ENCODE results near the gene ASTN2. TPM values are rescaled to one million over a fixed set of nuclear protein-coding genes. Genes with fewer than 3 reads are reported as not detected.

ASTN2 gene
- polyA plus RNA-seq, 2 of the 4 experiments (the other 2 are of a cell fraction), result 5.8 to 11.6 TPM

DNA sequence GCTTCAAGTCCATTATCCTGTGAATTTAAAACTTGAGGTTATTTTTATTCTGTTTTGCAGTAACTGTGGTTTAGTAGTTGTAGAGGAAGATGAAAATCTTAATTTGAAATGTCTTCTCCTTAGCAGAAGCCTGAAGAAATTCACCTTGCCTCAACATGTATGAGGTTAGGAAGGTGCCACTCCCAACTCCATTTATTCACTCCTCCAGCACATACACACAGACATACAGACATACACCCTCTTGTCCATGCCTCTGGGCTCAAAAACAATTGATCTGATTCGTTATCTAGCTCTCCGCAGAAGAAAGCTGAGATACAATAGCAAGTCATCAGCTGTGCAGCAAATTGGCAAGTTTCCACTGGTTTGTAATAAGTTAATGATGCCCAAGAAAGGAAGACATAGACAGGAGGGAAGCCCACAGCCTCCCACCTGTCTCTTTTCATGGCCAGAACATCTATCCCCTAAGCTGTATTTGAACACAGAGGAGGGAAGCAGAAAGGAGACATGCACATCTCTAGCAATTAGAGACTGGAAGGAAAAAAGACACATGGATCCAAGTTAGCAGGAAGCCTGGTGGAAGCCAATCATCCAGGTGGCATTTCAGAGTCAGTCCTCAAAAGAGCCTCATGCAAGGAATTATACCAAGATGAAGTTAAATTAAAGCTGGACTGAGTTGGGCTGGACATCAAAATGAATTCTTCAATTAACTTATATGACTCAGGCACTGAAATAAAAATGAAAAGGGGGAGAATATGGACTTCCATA lies 257.9 kb downstream of the ASTN2 start:
- ATAC-seq, result no peak
- Histone ChIP-seq H3K27ac (no peak overlapping the region), H3K9me3 (no peaks in the 10 kb centered on the region), H3K4me1 (no peaks in the 10 kb centered on the region), H3K4me3 (no peak overlapping the region), H3K4me2 (no peak overlapping the region)
- 29% methylated on average over 2 of the region's 2 CpGs for WGBS (ENCODE audit: missing lambda C conversion rate)
- CTCF ChIA-PET, result no interaction called here
- no peak for FAIRE-seq
- no peak for DNase-seq (ENCODE audit: low read depth in 1 of 2, low spot score in 1 of 2)
- POLR2A ChIA-PET, result no interaction called here
- TF ChIP-seq FOSL2 (IDR thresholded peaks at IDR 0.05), result no peak
- TF ChIP-seq FOSL2 (CRISPR knock-in tag; IDR thresholded peaks at IDR 0.05), result no peak
- no peak for TF ChIP-seq ESRRA (IDR thresholded peaks at IDR 0.05; ENCODE audit: borderline replicate concordance, low read length)
- TF ChIP-seq, protein P1, sequence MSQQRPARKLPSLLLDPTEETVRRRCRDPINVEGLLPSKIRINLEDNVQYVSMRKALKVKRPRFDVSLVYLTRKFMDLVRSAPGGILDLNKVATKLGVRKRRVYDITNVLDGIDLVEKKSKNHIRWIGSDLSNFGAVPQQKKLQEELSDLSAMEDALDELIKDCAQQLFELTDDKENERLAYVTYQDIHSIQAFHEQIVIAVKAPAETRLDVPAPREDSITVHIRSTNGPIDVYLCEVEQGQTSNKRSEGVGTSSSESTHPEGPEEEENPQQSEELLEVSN (IDR thresholded peaks at IDR 0.05; ENCODE audit: borderline replicate concordance, low read depth), result no peak
- TF ChIP-seq RFX5 (IDR thresholded peaks at IDR 0.05), result no peak

DNA sequence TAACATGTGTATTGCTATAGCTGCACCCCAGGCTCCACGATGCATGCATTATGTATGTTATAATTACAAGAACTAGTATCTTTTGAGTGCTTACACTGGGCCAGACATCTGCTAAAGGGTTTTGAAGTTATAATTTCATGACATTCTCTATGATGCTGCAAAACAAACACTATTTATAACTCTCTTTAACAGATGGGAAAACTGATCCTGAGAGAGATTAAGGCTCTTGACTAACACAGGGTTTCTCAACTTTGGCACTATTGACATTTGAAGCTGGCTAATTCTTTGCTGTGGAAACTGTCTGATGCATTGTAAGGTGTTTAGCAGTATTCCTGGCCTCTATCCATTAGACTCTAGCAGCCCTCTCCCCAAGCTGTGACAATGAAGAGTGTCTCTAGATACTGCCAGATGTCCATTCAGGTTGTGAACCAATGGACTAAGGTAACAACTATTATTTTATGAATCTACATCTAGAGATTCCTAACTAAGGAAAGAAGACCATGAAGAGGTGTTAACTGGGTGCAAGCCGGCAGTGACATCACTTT lies 258.6 kb downstream of the ASTN2 start:
- H3K27ac ChIP-seq, result no peak overlapping the region

DNA sequence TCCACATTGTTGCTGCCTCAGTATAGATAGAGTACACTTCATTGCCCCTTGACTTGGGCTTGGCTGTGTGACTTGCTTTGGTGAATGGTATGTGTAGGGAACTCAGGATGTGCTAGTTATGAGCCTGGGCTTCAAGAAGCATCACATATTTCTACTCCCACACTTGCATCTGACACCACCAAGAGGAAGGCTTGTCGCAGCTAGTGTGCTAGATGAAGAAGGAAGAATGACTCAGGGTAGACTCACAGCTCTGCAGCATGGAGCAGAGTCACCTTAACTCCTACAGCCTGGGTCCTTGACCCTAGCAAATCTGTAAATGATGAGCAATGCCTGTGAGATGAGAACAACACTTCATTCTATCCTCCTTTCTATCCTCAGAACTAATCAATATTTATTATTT lies 261.8 kb downstream of the ASTN2 start:
- Histone ChIP-seq H3K4me2 (no peak overlapping the region), H3K4me1 (no peaks in the 10 kb centered on the region), H3K4me3 (no peak overlapping the region), H3K9me3 (no peaks in the 10 kb centered on the region), H3K27ac (no peak overlapping the region)
- 0% methylated on average over 1 of the region's 1 CpG for WGBS (ENCODE audit: missing lambda C conversion rate)
- ChIA-PET CTCF (interaction anchor here (1.2 kb wide), 1 partner anchor 63 kb away, joined by 3 read pairs; no protein-coding TSS in a partner anchor), POLR2A (interaction anchor here (0.6 kb wide), 1 partner anchor 259 kb away, joined by 3 read pairs; no protein-coding TSS in a partner anchor)
- TF ChIP-seq RNF2 (IDR thresholded peaks at IDR 0.05; ENCODE audit: borderline replicate concordance, low read depth), result no peak
- no peak for TF ChIP-seq EHF (CRISPR knock-in tag; IDR thresholded peaks at IDR 0.05)
- no peak for TF ChIP-seq PBX3 (IDR thresholded peaks at IDR 0.05)
- TF ChIP-seq CTCF (IDR thresholded peaks at IDR 0.05), result no peak
- no peak for TF ChIP-seq JUN (IDR thresholded peaks at IDR 0.05)
- no peak for TF ChIP-seq HOXA7 (CRISPR knock-in tag; IDR thresholded peaks at IDR 0.05)
- no peak for TF ChIP-seq ATOH8 (CRISPR knock-in tag; IDR thresholded peaks at IDR 0.05; ENCODE audit: low read depth)
- no peak for TF ChIP-seq NPAS2 (CRISPR knock-in tag; IDR thresholded peaks at IDR 0.05; ENCODE audit: borderline replicate concordance)
- TF ChIP-seq EP300 (IDR thresholded peaks at IDR 0.05), result no peak
- no peak for TF ChIP-seq POLR2AphosphoS2 (conservative IDR thresholded peaks at IDR 0.05; ENCODE audit: low read length)
- no peak for TF ChIP-seq CBX2 (IDR thresholded peaks at IDR 0.05; ENCODE audit: borderline replicate concordance, low read depth)
- FAIRE-seq (no peak), DNase-seq (ENCODE audit: low read depth in 1 of 2, low spot score in 1 of 2) (no peak), ATAC-seq (no peak)

More for the DNA sequence above, 258.6 kb downstream of the ASTN2 start:
- ChIA-PET CTCF (interaction anchor here (0.5 kb wide), 1 partner anchor 55 kb away, joined by 3 read pairs; no protein-coding TSS in a partner anchor), POLR2A (no interaction called here)
- H3K4me3 ChIP-seq, result no peak overlapping the region
- TF ChIP-seq CHD2 (IDR thresholded peaks at IDR 0.05; ENCODE audit: low read length, partially characterized antibody), result no peak
- TF ChIP-seq NPAS2 (CRISPR knock-in tag; IDR thresholded peaks at IDR 0.05; ENCODE audit: borderline replicate concordance), result no peak
- TF ChIP-seq, protein P1 (IDR thresholded peaks at IDR 0.05; ENCODE audit: borderline replicate concordance, low read depth), result no peak
- TF ChIP-seq CTCF (IDR thresholded peaks at IDR 0.05), result no peak
- no peak for DNase-seq (ENCODE audit: low read depth in 1 of 2, low spot score in 1 of 2)
- FAIRE-seq, result no peak
- no peaks in the 10 kb centered on the region for H3K4me1 ChIP-seq
- no peaks in the 10 kb centered on the region for H3K9me3 ChIP-seq
- 0% methylated on average over 2 of the region's 2 CpGs for WGBS (ENCODE audit: missing lambda C conversion rate)
- no peak overlapping the region for H3K4me2 ChIP-seq
- ATAC-seq, result no peak
